HEK293 (cell line): ENCODE measurements around the gene PARP9.

Experiments used
- CTCF ChIP-seq: fragments of 450-650 bp; formaldehyde crosslinking; IDR thresholded peaks from 2 replicates; pipeline ENCODE4 v1.5.1; 2016; ENCODE audit warnings: missing biosample characterization, missing genetic modification characterization
- KLF1 ChIP-seq: fragments of 450-650 bp; formaldehyde crosslinking; IDR thresholded peaks from 2 replicates; pipeline ENCODE4 v1.5.1; 2016; ENCODE audit warnings: missing biosample characterization, missing genetic modification characterization
- KLF7 ChIP-seq: fragments of 450-650 bp; formaldehyde crosslinking; IDR thresholded peaks from 2 replicates; pipeline ENCODE4 v1.5.1; 2016; ENCODE audit warnings: missing biosample characterization, missing genetic modification characterization, borderline replicate concordance
- PATZ1 ChIP-seq: fragments of 450-650 bp; formaldehyde crosslinking; IDR thresholded peaks from 2 replicates; pipeline ENCODE4 v1.5.1; 2016; ENCODE audit warnings: missing biosample characterization, missing genetic modification characterization
- REST ChIP-seq: fragments of 450-650 bp; formaldehyde crosslinking; IDR thresholded peaks from 2 replicates; pipeline ENCODE4 v1.5.1; 2016; ENCODE audit warnings: missing biosample characterization, missing genetic modification characterization
- ZNF112 ChIP-seq: fragments of 450-650 bp; formaldehyde crosslinking; IDR thresholded peaks from 2 replicates; pipeline ENCODE4 v1.5.0; 2017; ENCODE audit warnings: missing biosample characterization, missing genetic modification characterization
- ZNF274 ChIP-seq, 2 experiments: fragments of 200-500 bp in 1 of 2; fragments of 450-650 bp in 1 of 2; sonication (Bioruptor generic) in 1 of 2; formaldehyde crosslinking in 1 of 2; IDR thresholded peaks; 2 replicates each; pipeline versions ENCODE4 v1.5.1 to v1.6.1; 2014 to 2016; ENCODE audit warnings: borderline replicate concordance in 1 of 2, inconsistent platforms in 1 of 2, low read length in 1 of 2, missing biosample characterization in 1 of 2, missing genetic modification characterization in 1 of 2
- ZNF366 ChIP-seq: fragments of 450-650 bp; formaldehyde crosslinking; conservative IDR thresholded peaks from 2 replicates; pipeline ENCODE4 v1.5.1; 2016; ENCODE audit warnings: missing biosample characterization, missing genetic modification characterization
- ZNF48 ChIP-seq: fragments of 450-650 bp; formaldehyde crosslinking; IDR thresholded peaks from 2 replicates; pipeline ENCODE4 v1.5.1; 2016; ENCODE audit warnings: missing biosample characterization, missing genetic modification characterization
- ZNF623 ChIP-seq: fragments of 450-650 bp; formaldehyde crosslinking; IDR thresholded peaks from 2 replicates; pipeline ENCODE4 v1.5.1; 2016; ENCODE audit warnings: missing biosample characterization, missing genetic modification characterization
- ZNF645 ChIP-seq: fragments of 450-650 bp; formaldehyde crosslinking; IDR thresholded peaks from 2 replicates; pipeline ENCODE4; 2016; ENCODE audit warnings: missing biosample characterization, missing genetic modification characterization

GRCh38 chr3:122488262-122488973 is 75.7 kb downstream of the PARP9 start:
- no peak for TF ChIP-seq CTCF (tag by site-specific recombination)
- TF ChIP-seq PATZ1 (tag by site-specific recombination) = no peak
- no peak for TF ChIP-seq REST (tag by site-specific recombination)
- TF ChIP-seq ZNF623 (tag by site-specific recombination) = no peak
- TF ChIP-seq ZNF112 (tag by site-specific recombination) = no peak
- TF ChIP-seq KLF1 = no peak
- TF ChIP-seq KLF7 = no peak
- no peak for TF ChIP-seq ZNF274 (IDR thresholded peaks at IDR 0.05; ENCODE audit: low read length)
- TF ChIP-seq ZNF274 (tag by site-specific recombination; IDR thresholded peaks at IDR 0.05; ENCODE audit: borderline replicate concordance) = no peak
- no peak for TF ChIP-seq ZNF366
- no peak for TF ChIP-seq ZNF48 (tag by site-specific recombination)
- no peak for TF ChIP-seq ZNF645 (tag by site-specific recombination)
